GM11168 (cell line): ENCODE results near the gene CCSER1.
"Not testable (repeated sequence)": the region's sequence is repeated elsewhere in the genome, so short reads cannot be mapped to it uniquely, and the experiment has no call there.

Experiments
- in situ Hi-C: fragments of 300-500 bp; cut with MboI; formaldehyde crosslinking; loops from one replicate; pipeline ENCODE4 v1.12.0; 2022; ENCODE audit warnings: low sequenced_read_pairs; ENCODE audit not compliant: unreplicated experiment

Gene CCSER1

DNA sequence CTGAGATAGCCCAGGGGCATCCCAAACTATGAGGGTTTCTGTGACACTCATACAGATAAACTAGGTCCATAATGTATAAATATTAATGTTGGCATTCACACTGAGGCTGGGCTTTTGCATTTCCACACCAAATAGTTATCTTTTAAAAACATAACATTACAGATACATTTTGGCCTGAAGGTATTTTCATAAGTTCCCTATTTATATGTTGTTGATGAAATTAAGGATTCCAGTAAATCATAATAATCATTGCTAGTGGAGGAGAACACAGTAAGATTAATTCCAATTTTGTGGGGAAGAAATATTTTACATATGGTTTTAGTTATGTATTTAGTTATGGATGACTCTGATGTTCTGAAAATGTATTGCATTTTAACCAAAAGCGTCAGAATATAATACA lies 479.6 kb downstream of the CCSER1 start:
- in situ Hi-C loops = no loop called here

DNA sequence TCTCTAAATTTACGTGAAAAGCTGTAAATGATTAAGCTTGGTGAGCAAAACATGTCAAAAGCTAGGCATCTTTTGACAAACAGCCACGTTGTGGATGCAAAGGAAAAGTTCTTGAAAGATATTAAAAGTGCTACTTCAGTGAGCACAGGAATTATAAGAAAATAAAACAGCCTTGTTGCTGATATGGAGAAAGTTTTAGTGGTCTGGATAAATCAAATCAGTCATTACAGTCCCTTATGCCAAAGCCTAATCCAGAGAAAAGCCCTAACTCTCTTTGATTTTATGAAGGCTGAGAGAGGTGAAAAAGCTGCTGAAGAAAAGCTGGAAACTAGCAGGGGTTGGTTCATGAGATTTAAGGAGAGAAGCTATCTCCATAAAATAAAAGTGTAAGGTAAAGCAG lies 487.2 kb downstream of the CCSER1 start:
- in situ Hi-C loops = no loop called here

DNA sequence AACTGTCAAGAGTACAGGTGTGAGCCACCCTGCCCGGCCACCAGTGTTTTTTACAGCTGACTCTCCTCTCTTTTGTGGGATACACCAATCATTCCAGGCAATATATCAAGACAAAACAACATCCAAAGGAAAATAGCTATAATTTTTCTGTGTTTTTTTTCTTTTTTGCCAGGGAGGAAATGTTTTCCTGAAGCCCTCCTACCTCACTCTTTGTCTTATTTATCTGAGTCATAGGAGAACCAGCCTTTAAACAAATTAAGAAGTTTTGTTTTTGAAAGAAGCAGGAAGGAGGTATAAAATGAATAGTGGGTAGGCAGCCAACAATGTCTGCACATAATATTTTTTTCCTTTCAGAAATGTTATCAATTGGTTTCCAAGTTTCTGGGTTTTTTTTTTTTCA lies 493.9 kb downstream of the CCSER1 start:
- in situ Hi-C loops = no loop called here

DNA sequence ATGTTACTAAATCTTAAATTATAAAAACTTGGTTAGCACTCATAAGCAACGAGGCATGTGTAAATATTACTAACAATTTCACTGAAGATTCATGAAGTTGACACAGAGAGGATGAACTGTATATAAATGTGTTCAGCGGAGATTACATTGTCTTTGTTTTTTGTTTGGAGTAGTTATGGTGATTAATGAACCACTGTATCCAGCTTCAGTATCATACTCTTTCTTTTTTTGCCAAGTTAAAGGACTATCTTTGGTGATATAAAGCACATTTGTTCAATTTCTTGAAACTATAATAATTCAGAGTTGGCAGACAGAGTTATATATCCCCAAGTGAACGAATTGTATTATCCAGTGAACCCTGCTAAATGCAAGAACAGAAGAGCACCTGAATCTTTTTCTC lies 497.6 kb downstream of the CCSER1 start:
- in situ Hi-C loops = no loop called here

DNA sequence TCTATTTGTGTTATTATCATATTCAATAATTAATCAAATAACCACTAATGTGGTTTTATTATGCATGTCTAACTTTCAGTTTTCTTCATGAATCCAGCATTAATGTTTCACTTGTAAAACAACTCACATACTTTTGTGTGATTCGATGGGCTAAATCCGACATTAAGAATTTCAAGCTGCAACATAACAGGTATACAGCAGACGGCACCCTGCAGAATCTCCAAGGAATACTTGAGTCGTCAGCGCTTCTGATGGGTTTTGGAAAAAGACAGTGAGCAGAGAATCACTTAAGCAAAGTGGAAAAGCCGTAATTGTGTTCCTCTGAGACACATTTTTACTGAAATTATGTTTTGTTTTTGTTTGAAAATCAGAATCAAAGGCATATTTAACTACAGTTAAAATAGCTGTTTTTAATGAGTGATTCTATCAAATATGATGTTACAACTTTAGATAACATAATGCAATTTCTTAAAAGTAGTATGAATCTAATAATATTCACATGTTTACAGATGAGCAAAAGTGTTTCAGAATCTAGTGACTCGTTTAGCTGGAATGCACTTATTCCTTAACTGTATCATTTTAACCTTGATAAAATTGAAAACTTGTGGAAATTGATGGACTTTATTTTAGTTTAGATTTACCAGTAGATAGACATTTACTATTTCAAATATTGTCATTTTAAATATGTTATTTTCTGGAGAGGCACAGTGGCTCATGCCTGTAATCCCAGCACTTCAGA lies 514.8 kb downstream of the CCSER1 start:
- in situ Hi-C loops = no loop called here

DNA sequence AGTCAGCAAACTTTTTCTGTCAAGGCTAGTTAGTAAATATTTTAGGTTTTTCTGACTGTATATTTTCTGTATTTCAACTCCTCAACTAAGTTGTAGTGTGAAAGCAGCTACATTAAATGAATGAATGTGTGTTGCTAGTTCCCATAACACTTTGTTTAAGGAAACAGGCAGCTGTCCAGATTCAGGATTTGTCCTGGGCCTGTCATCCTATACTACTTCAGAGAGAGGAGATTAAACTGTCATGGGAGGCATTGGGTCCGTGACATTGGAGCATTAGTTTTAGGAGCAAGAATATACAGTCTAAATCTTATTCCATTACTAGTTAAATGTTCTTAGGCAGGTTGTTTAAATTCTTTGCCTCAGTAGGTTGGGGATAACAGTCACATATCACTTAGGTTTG lies 516.0 kb downstream of the CCSER1 start:
- in situ Hi-C loops = no loop called here

DNA sequence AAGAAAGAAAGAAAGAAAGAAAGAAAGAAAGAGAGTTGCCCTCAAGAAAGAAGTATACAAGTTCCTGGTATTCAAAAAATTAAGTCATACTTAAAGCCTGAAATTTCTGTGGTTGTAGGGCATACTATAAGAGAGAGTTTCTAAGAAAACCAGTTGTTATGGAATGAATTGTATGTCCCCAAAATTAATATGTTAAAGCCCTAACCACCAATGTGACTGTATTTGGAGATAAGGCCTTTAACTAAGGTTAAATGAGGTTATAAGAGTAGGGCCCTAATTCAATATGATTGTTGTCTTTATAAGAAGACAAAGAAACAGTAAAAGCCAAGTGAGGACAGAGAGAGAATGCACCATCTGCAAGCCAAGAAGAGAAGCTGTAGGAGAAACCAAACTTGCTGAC lies 521.1 kb downstream of the CCSER1 start:
- in situ Hi-C loops = no loop called here

DNA sequence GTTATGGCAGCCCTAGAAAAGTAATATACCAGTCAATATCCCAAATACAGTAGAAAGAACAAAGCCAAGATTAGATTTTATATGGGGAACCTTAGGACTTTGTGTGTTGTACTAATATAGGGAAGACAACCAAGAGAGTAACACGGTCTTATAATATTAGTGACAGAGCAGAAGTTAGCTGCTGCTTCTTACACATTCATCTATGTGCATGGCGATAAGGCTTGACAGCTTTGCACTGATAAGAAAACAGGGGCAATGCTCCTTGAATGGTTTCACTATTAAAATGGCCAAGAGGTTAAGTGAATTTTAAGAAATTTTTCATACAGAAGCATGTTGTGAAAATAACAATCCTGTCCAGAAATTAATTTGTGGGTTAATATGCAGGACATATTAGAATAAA lies 521.6 kb downstream of the CCSER1 start:
- in situ Hi-C loops = no loop called here

DNA sequence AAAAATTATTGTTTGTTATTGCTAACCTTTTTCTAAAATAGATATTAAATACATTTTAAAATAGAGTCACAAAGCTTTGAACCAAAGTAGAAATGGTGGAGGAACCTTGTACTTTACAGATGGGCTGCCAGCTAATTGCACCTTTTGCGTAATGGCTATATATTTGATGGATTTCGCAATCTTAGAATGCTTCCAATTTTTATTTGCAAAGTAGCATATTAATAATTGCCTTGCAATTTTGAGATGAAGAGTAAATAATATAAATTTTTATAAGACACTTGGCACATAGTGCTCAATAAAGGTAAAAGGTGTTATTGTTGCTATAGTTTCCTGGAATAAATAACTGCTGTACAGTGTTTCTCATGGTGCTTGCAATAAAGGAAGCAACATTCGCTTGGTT lies 533.5 kb downstream of the CCSER1 start:
- in situ Hi-C loops = no loop called here

DNA sequence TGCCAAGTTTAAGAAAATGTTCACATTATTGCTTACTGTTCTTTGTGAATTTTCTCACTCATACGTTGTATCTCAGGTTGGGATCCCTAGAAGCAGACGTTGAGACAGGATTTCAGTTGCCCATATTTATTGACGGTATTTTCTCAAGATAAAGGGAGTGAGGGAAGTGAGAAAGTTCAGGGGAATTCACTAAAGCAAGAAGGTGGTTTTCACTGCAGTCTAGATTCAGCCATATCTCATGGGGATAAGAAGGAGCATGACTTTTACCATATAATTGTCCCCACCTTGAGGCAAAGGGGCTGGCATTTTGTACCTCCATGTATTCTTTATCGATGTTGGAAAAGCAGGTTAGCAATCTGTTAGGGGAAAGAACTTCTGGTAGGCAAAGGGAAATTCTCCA lies 543.0 kb downstream of the CCSER1 start:
- in situ Hi-C loops = no loop called here

DNA sequence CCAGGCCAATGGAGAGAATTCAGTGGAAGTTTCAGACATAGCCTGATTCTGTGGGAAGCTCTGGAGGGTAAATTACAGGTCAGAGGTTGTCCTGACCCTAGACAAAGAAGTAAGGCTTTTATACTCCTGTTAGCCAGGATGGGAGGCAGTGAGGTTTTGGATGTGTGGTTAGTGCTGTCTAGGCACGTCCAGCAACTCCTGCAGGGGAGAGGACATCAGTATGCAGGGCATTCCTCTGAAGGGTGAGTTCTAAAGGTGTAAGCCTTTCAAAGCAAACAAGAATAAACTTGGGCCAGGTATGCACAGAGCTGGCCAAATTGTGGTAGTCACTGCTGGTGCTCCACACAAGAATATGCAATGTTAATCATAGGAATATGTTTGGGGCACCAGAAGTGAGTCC lies 562.5 kb downstream of the CCSER1 start:
- in situ Hi-C loops = no loop called here

DNA sequence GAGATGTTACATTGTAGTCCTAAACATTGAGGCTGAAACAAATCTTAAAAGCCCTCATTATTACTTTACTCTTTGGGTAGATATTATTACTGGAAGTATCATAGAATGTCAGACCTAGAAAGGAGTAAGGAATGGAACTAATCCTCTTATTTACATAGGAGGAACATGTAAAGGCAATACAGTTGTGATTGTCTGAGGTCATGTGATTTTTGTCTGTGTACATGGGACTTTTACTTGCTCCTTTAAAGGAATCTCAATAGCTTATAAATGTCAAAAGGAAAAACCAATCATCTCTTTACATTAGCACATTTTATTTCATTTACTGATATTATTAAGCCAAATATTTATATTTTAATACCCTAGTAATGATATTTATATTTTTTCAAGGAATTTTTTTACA lies 568.2 kb downstream of the CCSER1 start:
- in situ Hi-C loops = no loop called here

DNA sequence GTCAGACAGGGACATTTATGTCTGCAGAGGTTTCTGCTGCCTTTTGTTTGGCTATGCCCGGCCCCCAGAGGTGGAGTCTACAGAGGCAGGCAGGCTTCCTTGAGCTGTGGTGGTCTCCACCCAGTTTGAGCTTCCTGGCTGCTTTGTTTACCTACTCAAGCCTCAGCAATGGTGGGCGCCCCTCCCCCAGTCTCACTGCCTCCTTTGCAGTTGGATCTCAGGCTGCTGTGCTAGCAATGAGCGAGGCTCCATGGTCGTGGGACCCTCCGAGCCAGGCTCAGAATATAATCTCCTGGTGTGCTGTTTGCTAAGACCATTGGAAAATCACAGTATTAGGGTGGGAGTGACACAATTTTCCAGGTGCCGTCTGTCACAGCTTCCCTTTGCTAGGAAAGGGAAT lies 578.3 kb downstream of the CCSER1 start:
- in situ Hi-C loops = not testable (repeated sequence)

DNA sequence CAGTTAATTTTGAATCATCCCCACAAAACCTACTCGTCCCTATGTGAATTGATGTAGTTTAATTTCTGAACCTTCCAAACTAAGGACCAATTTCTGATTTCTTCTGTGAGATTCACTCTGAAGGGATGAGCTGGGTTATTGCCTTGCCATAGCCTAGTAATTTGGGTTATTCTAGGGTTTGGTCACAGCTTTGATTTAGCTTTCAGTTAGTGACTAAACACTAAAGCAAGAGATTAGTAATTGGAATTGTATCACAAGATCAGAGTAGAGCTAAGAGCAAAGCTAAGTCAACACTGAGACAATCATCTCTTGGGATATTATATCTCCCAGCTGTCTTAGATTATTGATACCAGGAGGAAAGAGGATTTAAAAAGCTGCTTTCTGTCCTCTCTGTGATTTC lies 588.0 kb downstream of the CCSER1 start:
- in situ Hi-C loops = no loop called here

DNA sequence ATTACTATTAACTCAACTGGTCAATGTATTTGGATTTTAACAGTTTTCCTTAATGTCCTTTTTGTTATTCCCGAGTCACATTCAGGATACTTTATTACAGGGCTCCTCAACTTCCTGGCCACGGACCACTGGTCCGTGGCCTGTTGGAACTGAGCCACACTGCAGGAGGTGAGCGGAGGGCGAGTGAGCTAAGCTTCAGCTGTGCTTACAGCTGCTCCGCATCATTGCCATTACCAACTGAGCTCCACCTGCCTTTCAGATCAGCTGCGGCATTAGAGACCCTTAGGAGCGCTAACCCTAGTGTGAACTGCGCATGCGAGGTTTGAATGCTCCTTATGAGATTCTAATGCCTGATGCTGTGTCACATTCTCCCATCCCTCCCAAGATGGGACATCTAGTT lies 591.7 kb downstream of the CCSER1 start:
- in situ Hi-C loops = no loop called here

DNA sequence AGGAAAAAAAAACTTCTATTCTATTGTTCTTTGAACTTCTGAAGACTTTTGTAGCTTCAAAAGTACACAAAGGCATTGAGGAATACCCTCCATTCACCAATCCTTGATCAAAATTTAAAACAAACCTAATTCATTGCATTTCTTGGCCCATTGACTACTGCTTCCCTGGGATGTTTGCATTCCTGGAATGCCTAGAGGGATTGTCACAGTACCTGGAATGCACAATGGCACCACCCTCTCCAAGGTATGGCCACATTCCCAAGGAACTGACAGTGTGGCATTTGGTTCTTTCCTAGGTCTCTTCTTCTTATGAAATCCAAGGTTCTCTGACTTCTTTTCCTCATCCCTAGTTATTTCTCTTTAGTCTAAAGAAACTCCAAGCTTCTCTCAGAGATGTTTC lies 600.7 kb downstream of the CCSER1 start:
- in situ Hi-C loops = no loop called here

DNA sequence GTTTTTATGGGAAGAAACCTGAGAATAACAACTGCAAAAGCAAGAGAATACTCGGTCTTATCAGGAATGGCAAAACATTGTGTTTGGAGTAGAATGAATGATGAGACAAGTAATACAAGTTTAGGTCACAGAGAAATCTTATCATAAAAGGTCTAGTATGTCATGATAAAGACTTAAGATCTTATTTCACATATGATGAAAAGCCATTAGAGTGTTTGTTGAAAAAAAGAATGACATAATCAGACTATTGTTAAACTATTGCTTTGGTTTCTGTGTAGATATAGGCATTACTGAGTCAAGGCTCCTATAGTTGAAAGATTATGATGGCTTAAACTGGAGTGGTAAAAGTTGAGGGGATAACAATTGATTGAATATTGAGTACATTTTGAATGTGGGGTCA lies 603.6 kb downstream of the CCSER1 start:
- in situ Hi-C loops = no loop called here

DNA sequence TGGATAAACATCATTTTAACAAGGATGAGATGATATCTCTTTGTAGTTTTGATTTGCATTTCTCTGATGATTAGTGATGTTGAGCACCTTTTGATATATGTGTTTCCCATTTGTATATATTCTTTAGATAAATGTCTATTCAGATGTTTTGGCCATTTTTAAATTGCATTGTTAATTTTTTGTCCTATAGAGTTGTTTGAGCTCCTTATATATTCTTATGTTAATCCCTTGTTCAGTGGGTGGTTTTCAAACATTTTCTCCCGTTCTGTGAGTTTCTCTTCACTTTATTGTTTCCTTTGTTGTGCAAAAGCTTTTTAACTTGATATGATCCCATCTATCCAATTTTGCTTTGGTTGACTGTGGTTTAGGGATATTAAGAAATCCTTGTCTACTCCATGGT lies 606.0 kb downstream of the CCSER1 start:
- in situ Hi-C loops = no loop called here

DNA sequence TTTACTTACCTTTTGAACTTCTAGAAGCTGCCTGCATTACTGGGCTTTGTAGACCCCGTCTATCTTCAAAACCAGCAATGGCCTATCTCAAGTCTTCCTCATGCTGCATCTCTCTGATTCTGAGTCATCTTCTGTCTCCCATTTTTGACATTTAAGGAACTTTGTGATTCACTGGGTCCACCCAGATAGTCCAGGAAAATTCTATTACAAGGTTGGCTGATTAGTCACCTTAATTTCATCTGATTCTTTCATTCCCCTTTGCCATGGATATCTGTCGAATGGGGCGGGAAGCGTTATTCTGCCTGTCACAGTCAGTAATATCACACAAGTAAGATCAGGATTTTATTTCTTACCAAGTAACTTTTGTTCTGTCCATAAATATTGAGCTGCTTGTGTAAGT lies 618.0 kb downstream of the CCSER1 start:
- in situ Hi-C loops = no loop called here

DNA sequence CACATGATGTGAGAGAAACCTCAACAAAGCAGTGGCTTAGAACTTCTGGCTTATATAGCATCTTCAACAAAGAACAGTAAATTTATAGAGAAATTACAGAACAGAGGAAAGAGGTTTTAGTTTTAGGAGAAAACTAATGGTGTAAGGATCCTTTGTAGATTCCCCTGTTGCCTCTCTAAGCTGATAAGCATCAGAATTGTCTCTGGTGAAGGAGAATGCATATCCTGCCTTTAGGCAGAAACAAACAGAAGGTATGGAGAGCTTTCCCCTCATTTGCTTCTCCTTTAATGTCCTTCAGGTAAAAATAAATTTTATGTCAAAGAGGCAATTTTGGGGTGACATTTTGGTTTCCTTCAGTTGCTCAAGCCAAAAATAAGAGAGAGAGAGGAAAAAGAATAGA lies 625.9 kb downstream of the CCSER1 start:
- in situ Hi-C loops = no loop called here

DNA sequence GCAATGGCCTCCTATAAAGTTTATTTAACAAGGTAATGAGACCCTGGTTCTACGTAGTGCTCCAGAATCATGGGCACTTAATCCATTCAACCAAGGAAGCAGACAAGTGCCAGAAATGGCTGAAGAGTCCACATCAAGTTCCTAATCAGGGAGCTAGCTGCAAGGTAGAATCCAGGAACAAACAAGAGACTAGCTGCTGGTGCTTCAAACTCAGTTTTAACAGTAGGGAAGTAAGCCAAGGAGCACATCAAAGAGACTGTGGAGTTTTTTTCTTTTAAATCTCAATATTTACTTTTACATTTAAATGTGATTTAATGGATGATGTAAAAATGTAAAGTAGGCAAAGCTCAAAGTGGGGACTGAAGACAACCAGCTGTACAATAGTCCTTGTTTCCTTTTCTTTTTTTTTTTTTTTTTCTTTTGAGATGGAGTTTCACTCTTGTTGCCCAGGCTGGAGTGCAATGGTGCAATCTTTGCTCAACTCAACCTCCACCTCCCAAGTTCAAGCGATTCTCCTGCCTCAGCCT lies 630.4 kb downstream of the CCSER1 start:
- in situ Hi-C loops = no loop called here

DNA sequence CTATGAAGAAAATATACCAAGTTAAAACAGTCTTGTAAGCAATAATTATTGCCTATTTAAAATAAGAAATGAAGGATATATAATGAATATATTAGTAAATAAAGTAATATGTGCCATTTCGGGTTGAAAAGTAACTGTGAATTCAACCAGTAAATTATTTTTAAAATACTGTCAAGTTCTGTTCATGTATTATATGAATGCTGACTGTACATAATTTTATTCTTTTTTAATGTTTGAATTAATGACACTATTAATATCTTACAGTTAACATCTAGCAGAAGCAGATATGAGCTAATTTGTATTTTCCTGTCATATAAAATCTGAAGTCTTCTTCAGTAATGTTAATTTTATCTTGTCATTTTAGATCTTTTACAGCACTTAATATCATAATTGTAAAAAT lies 632.9 kb downstream of the CCSER1 start:
- in situ Hi-C loops = no loop called here
